ENCODE measurements around the gene RHOBTB1. TPM values are rescaled to one million over a fixed set of nuclear protein-coding genes. Genes with fewer than 3 reads are reported as not detected.

Gene RHOBTB1
- total RNA-seq, 2 donors from 2014 or later, result 6.6 to 6.8 TPM

DNA sequence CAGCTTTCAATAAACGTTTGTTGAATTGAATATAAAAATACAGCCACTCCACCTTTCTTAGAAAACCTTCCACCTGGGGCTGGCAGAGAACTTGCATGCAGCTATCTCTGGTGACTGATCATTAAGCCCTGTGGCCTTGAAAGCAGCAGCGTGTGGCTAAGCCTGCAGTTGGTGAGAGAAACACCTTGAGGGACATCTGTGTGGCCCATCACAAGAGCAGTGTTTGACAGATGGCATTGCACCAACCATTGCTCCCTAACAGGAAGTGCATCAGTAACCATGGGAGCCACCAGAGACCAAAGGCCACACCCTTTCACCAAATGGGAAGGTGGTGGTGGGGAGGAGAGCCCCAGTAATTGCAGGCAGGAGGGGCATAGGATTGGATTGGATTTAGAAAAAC lies 22.4 kb downstream of the RHOBTB1 start:
- TF ChIP-seq, protein P1, sequence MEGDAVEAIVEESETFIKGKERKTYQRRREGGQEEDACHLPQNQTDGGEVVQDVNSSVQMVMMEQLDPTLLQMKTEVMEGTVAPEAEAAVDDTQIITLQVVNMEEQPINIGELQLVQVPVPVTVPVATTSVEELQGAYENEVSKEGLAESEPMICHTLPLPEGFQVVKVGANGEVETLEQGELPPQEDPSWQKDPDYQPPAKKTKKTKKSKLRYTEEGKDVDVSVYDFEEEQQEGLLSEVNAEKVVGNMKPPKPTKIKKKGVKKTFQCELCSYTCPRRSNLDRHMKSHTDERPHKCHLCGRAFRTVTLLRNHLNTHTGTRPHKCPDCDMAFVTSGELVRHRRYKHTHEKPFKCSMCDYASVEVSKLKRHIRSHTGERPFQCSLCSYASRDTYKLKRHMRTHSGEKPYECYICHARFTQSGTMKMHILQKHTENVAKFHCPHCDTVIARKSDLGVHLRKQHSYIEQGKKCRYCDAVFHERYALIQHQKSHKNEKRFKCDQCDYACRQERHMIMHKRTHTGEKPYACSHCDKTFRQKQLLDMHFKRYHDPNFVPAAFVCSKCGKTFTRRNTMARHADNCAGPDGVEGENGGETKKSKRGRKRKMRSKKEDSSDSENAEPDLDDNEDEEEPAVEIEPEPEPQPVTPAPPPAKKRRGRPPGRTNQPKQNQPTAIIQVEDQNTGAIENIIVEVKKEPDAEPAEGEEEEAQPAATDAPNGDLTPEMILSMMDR (conservative IDR thresholded peaks at IDR 0.05), result no peak
- Histone ChIP-seq H3K9me3 (ENCODE audit: control insufficient read depth, low read length) (peaks cover 3% of the 10 kb centered on the region), H3K4me1 (ENCODE audit: control insufficient read depth, insufficient read depth, low read length) (no peaks in the 10 kb centered on the region), H3K27ac (ENCODE audit: low read depth, low read length) (no peak overlapping the region), H3K9ac (ENCODE audit: extremely low read depth, low read length, poor library complexity, severe bottlenecking) (no peak overlapping the region), H3K36me3 (ENCODE audit: control insufficient read depth, insufficient read depth, low read length) (no peaks in the 10 kb centered on the region), H3K27me3 (ENCODE audit: control insufficient read depth, insufficient read depth, low read length, poor library complexity, severe bottlenecking) (no peaks in the 10 kb centered on the region), H3K4me3 (ENCODE audit: low read length) (no peak overlapping the region)
- Mint-ChIP-seq H3K9me3 (no peaks in the 10 kb centered on the region), H3K4me1 (no peaks in the 10 kb centered on the region), H3K4me3 (no peak overlapping the region), H3K27ac (no peak overlapping the region), H3K36me3 (ENCODE audit: low read depth) (no peaks in the 10 kb centered on the region), H3K27me3 (ENCODE audit: insufficient read depth) (peaks cover 3% of the 10 kb centered on the region)
- WGBS, 2 experiments (ENCODE audit: insufficient coverage in 1 of 2, insufficient read length in 1 of 2), result 92% methylated on average over 2 of the region's 2 CpGs; no CpG with 5 or more reads in 1 of the 2 experiments
- no peak for DNase-seq

DNA sequence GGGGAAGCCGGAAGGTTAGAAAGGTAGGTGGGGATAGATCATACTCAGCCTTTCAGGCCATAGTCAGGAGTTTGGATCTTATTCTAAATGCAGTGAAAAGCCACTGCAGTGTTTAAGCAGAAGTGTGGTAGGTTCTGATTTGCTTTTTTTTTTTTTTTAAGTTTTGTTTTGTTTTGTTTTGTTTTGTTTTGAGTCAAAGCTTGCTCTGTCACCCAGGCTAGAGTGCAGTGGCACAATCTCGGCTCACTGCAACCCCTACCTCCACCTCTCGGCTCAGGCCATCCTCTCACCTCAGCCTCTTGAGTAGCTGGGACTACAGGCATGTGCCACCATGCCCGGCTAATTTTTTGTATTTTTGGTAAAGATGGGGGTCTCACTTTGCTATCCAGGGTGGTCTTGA lies 23.5 kb downstream of the RHOBTB1 start:
- Histone ChIP-seq H3K36me3 (ENCODE audit: control insufficient read depth, insufficient read depth, low read length) (no peaks in the 10 kb centered on the region), H3K27me3 (ENCODE audit: control insufficient read depth, insufficient read depth, low read length, poor library complexity, severe bottlenecking) (no peaks in the 10 kb centered on the region), H3K4me3 (ENCODE audit: low read length) (no peak overlapping the region), H3K9ac (ENCODE audit: extremely low read depth, low read length, poor library complexity, severe bottlenecking) (no peak overlapping the region), H3K27ac (ENCODE audit: low read depth, low read length) (no peak overlapping the region), H3K4me1 (ENCODE audit: control insufficient read depth, insufficient read depth, low read length) (no peaks in the 10 kb centered on the region), H3K9me3 (ENCODE audit: control insufficient read depth, low read length) (peaks cover 3% of the 10 kb centered on the region)
- DNase-seq, result no peak
- Mint-ChIP-seq H3K27ac (no peak overlapping the region), H3K27me3 (ENCODE audit: insufficient read depth) (no peaks in the 10 kb centered on the region), H3K9me3 (no peaks in the 10 kb centered on the region), H3K4me1 (no peaks in the 10 kb centered on the region), H3K4me3 (no peak overlapping the region), H3K36me3 (ENCODE audit: low read depth) (no peaks in the 10 kb centered on the region)
- WGBS, 2 experiments (ENCODE audit: insufficient coverage in 1 of 2, insufficient read length in 1 of 2), result 80 to 96% methylated on average over 1 to 4 of the region's 4 CpGs
- TF ChIP-seq, protein P1 (conservative IDR thresholded peaks at IDR 0.05), result no peak

DNA sequence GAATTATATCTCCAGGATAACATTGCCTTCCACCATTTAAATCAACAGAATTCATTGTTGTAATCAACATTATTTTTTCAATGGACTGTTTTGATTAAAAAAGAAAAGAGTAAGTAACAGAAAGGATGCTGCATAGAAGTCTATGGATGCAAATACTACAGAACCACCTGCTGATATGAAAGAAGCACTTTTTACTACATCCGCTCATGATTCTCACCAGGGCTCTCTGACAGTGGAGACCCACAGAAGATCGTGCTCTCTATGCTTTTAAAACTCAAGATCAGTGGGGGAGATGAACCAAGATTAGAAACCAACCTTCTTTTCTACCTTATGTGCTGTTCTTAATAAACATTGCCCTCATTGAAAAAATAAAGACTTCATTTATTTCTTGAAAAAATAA lies 24.4 kb downstream of the RHOBTB1 start:
- H3K27me3 ChIP-seq (ENCODE audit: control insufficient read depth, insufficient read depth, low read length, poor library complexity, severe bottlenecking), result no peaks in the 10 kb centered on the region
- Mint-ChIP-seq H3K27me3 (ENCODE audit: insufficient read depth) (no peaks in the 10 kb centered on the region), H3K27ac (no peak overlapping the region), H3K9me3 (no peaks in the 10 kb centered on the region), H3K4me3 (no peak overlapping the region), H3K36me3 (ENCODE audit: low read depth) (no peaks in the 10 kb centered on the region), H3K4me1 (no peaks in the 10 kb centered on the region)
- no peak overlapping the region for H3K4me3 ChIP-seq (ENCODE audit: low read length)
- no peaks in the 10 kb centered on the region for H3K9me3 ChIP-seq (ENCODE audit: control insufficient read depth, low read length)
- no peaks in the 10 kb centered on the region for H3K4me1 ChIP-seq (ENCODE audit: control insufficient read depth, insufficient read depth, low read length)
- H3K9ac ChIP-seq (ENCODE audit: extremely low read depth, low read length, poor library complexity, severe bottlenecking), result no peak overlapping the region
- 93% methylated on average over 2 of the region's 2 CpGs for WGBS, 2 experiments (ENCODE audit: insufficient coverage in 1 of 2, insufficient read length in 1 of 2)
- H3K27ac ChIP-seq (ENCODE audit: low read depth, low read length), result no peak overlapping the region
- TF ChIP-seq, protein P1 (conservative IDR thresholded peaks at IDR 0.05), result no peak
- no peaks in the 10 kb centered on the region for H3K36me3 ChIP-seq (ENCODE audit: control insufficient read depth, insufficient read depth, low read length)
- DNase-seq, result no peak

All from endodermal cell (in vitro differentiated cells).